H1 (cell line): ENCODE data around the gene WNK2. TPM values are rescaled to one million over a fixed set of nuclear protein-coding genes. Genes with fewer than 3 reads are reported as not detected.

Experiments used
- CTCF ChIA-PET: fragments of 300-600 bp; sonication (Branson Sonifier 250); formaldehyde crosslinking; loops from one replicate; lab custom pipeline; 2021; ENCODE audit not compliant: partially characterized antibody; lab: Charles Lee
- POLR2A ChIA-PET: fragments of 300-600 bp; sonication (Branson Sonifier 250); formaldehyde crosslinking; loops from one replicate; lab custom pipeline; 2021; ENCODE audit warnings: inconsistent platforms; ENCODE audit not compliant: partially characterized antibody; lab: Charles Lee
- DNase-seq, 2 experiments: peaks; one replicate each; pipeline versions ENCODE4 v3.0.0 to v3.0.0-alpha.2; 2010 to 2022; ENCODE audit warnings: low spot score in 2 of 2, low read depth in 1 of 2, mixed read lengths in 1 of 2
- FAIRE-seq: peaks from 2 replicates; lab custom pipeline; 2011; peaks lifted over from hg19 to GRCh38; lab: Jason Lieb, UNC
- H2AFZ ChIP-seq: 2 replicates; pipeline ENCODE4 v1.8.1; 2012; ENCODE audit warnings: low read length, inconsistent platforms
- H2AK5ac ChIP-seq: 2 replicates; pipeline ENCODE4 v1.6.1; 2013; ENCODE audit warnings: low read depth, low read length
- H2BK120ac ChIP-seq: replicated peaks from 2 replicates; pipeline ENCODE3; 2013; ENCODE audit warnings: low read depth, low read length, inconsistent platforms
- H2BK12ac ChIP-seq: 2 replicates; pipeline ENCODE4 v1.6.1; 2013; ENCODE audit warnings: low read depth, low read length
- H2BK15ac ChIP-seq: 2 replicates; pipeline ENCODE4 v1.6.1; 2013; ENCODE audit warnings: low read length
- H2BK20ac ChIP-seq: 2 replicates; pipeline ENCODE4 v1.6.1; 2013; ENCODE audit warnings: low read length
- H2BK5ac ChIP-seq: 2 replicates; pipeline ENCODE4 v1.6.1; 2013; ENCODE audit warnings: low read depth, low read length
- H3K14ac ChIP-seq: 2 replicates; pipeline ENCODE4 v1.6.1; 2013; ENCODE audit warnings: inconsistent platforms; ENCODE audit not compliant: insufficient read length
- H3K18ac ChIP-seq: 2 replicates; pipeline ENCODE4 v1.6.1; 2013; ENCODE audit warnings: low read length; ENCODE audit errors: extremely low read depth
- H3K23ac ChIP-seq: 2 replicates; pipeline ENCODE4 v1.6.1; 2013; ENCODE audit warnings: inconsistent platforms; ENCODE audit not compliant: insufficient read length
- H3K23me2 ChIP-seq: 2 replicates; pipeline ENCODE4 v1.6.1; 2013; ENCODE audit warnings: low read depth, low read length
- H3K27ac ChIP-seq: 2 replicates; pipeline ENCODE4 v1.6.1; 2011; ENCODE audit warnings: low read depth, low read length, inconsistent platforms
- H3K27me3 ChIP-seq, 4 experiments: replicated peaks in 1 of 4; 1 replicate in 1 of 4; 2 replicates in 3 of 4; pipeline versions ENCODE4 v1.6.1 to v1.8.1; 2011 to 2013; ENCODE audit warnings: low read length in 3 of 4, mild to moderate bottlenecking in 3 of 4, inconsistent platforms in 2 of 4, mixed read lengths in 2 of 4, moderate library complexity in 1 of 4; ENCODE audit not compliant: control insufficient read depth in 3 of 4, insufficient read depth in 3 of 4; ENCODE audit errors: extremely low read depth in 1 of 4
- H3K36me3 ChIP-seq, 4 experiments: 2 replicates each; pipeline versions ENCODE4 v1.6.1 to v1.8.1; 2011 to 2013; ENCODE audit warnings: mild to moderate bottlenecking in 4 of 4, low read length in 3 of 4, moderate library complexity in 2 of 4, control low read depth in 1 of 4, inconsistent platforms in 1 of 4; ENCODE audit not compliant: insufficient read depth in 4 of 4, control insufficient read depth in 2 of 4
- H3K4ac ChIP-seq: replicated peaks from 2 replicates; pipeline ENCODE3; 2013; ENCODE audit warnings: low read length, low read depth, mixed read lengths, inconsistent platforms; ENCODE audit not compliant: insufficient read length
- H3K4me1 ChIP-seq, 4 experiments: replicated peaks in 1 of 4; 1 replicate in 1 of 4; 2 replicates in 3 of 4; pipeline versions ENCODE4 v1.6.1 to v1.8.1; 2011 to 2013; ENCODE audit warnings: low read length in 3 of 4, inconsistent platforms in 2 of 4, mixed read lengths in 1 of 4; ENCODE audit not compliant: insufficient read depth in 4 of 4, control insufficient read depth in 3 of 4
- H3K4me2 ChIP-seq, 2 experiments: 2 replicates each; pipeline versions ENCODE4 v1.6.1 to v1.8.1; 2011 to 2013; ENCODE audit warnings: low read depth in 2 of 2, low read length in 2 of 2, control low read depth in 1 of 2, inconsistent platforms in 1 of 2, mild to moderate bottlenecking in 1 of 2; ENCODE audit not compliant: insufficient read depth in 1 of 2
- H3K4me3 ChIP-seq, 4 experiments: fragments of 200-600, 300-600 bp in 1 of 4; sonication (generic), shearing (Covaris generic), sonication (Bioruptor Twin) in 1 of 4; 2 replicates each; pipeline versions ENCODE4 v1.5.1 to v1.8.1; 2011 to 2016; ENCODE audit warnings: low read length in 4 of 4, low read depth in 3 of 4, control low read depth in 2 of 4, inconsistent platforms in 2 of 4, mild to moderate bottlenecking in 2 of 4, mixed read lengths in 1 of 4, moderate library complexity in 1 of 4; ENCODE audit not compliant: insufficient read depth in 2 of 4; ENCODE audit errors: extremely low read depth in 1 of 4
- H3K56ac ChIP-seq: replicated peaks from 2 replicates; pipeline ENCODE3; 2013; ENCODE audit warnings: low read depth, mild to moderate bottlenecking, mixed read lengths, low read length, inconsistent platforms; ENCODE audit not compliant: insufficient read length
- H3K79me1 ChIP-seq: 2 replicates; pipeline ENCODE4 v1.6.1; 2013; ENCODE audit warnings: low read depth, low read length, control low read depth
- H3K79me2 ChIP-seq, 2 experiments: 2 replicates each; pipeline versions ENCODE4 v1.6.1 to v1.8.1; 2012 to 2013; ENCODE audit warnings: low read length in 2 of 2, mild to moderate bottlenecking in 2 of 2, inconsistent platforms in 1 of 2; ENCODE audit not compliant: insufficient read depth in 2 of 2, control insufficient read depth in 1 of 2
- H3K9ac ChIP-seq, 4 experiments: replicated peaks in 1 of 4; 1 replicate in 1 of 4; 2 replicates in 3 of 4; pipeline versions ENCODE4 v1.6.1 to v1.8.1; 2011 to 2013; ENCODE audit warnings: low read depth in 3 of 4, low read length in 3 of 4, control low read depth in 2 of 4, mild to moderate bottlenecking in 2 of 4, moderate library complexity in 2 of 4, inconsistent platforms in 1 of 4; ENCODE audit errors: extremely low read depth in 1 of 4
- H3K9me3 ChIP-seq, 2 experiments: 2 replicates each; pipeline versions ENCODE4 v1.6.1 to v1.8.1; 2012 to 2013; ENCODE audit warnings: mild to moderate bottlenecking in 2 of 2, moderate library complexity in 2 of 2, control low read depth in 1 of 2, inconsistent platforms in 1 of 2, low read depth in 1 of 2, low read length in 1 of 2, mixed read lengths in 1 of 2; ENCODE audit not compliant: insufficient read depth in 2 of 2
- H4K20me1 ChIP-seq, 2 experiments: replicated peaks in 1 of 2; 2 replicates each; pipeline versions ENCODE3 to v1.8.1; 2011 to 2013; ENCODE audit warnings: inconsistent platforms in 2 of 2, low read length in 2 of 2, mild to moderate bottlenecking in 1 of 2; ENCODE audit not compliant: insufficient read depth in 2 of 2, control insufficient read depth in 1 of 2
- H4K5ac ChIP-seq: 2 replicates; pipeline ENCODE4 v1.6.1; 2013; ENCODE audit warnings: low read length, low read depth, mixed read lengths, inconsistent platforms; ENCODE audit not compliant: insufficient read length
- H4K8ac ChIP-seq: 2 replicates; pipeline ENCODE4 v1.8.0; 2013; ENCODE audit warnings: mild to moderate bottlenecking, moderate library complexity, low read length, inconsistent platforms; ENCODE audit not compliant: insufficient read depth; ENCODE audit errors: extremely low read depth
- H4K91ac ChIP-seq: replicated peaks from 2 replicates; pipeline ENCODE3; 2013; ENCODE audit warnings: low read length, mixed read lengths, inconsistent platforms; ENCODE audit not compliant: insufficient read length
- CBX8 ChIP-seq: fragments of 300-800, 300-1000 bp; sonication (generic); IDR thresholded peaks from 2 replicates; pipeline ENCODE4 v1.7.1; 2016; ENCODE audit warnings: low read depth, low read length, borderline replicate concordance
- EP300 ChIP-seq, 2 experiments: IDR thresholded peaks; 1 replicate in 1 of 2; 2 replicates in 1 of 2; pipeline ENCODE4 v1.6.1; 2011 to 2012; ENCODE audit warnings: low read depth in 2 of 2, low read length in 2 of 2, mild to moderate bottlenecking in 2 of 2, borderline replicate concordance in 1 of 2, inconsistent platforms in 1 of 2, moderate library complexity in 1 of 2
- GABPA ChIP-seq: IDR thresholded peaks from 2 replicates; pipeline ENCODE4 v1.6.1; 2011; ENCODE audit warnings: mild to moderate bottlenecking, low read length, moderate library complexity, borderline replicate concordance; ENCODE audit not compliant: insufficient read depth
- SIX5 ChIP-seq: IDR thresholded peaks from 2 replicates; pipeline ENCODE4 v1.6.1; 2011; ENCODE audit warnings: mild to moderate bottlenecking, low read depth, low read length
- SP2 ChIP-seq: IDR thresholded peaks from 2 replicates; pipeline ENCODE4 v1.6.1; 2012; ENCODE audit warnings: mild to moderate bottlenecking, low read length, inconsistent platforms
- TAF1 ChIP-seq: IDR thresholded peaks from 2 replicates; pipeline ENCODE4 v1.6.1; 2011; ENCODE audit warnings: mild to moderate bottlenecking, low read depth, low read length
- TCF12 ChIP-seq: IDR thresholded peaks from 2 replicates; pipeline ENCODE4 v1.6.1; 2011; ENCODE audit warnings: low read depth, mild to moderate bottlenecking, low read length
- WGBS, 2 experiments: shearing (Covaris generic) in 1 of 2; methylation state at CpG; one replicate each; pipeline versions ENCODE4 v1.1.6 to v1.1.7; 2013 to 2015; ENCODE audit warnings: low lambda C conversion rate in 2 of 2, mixed read lengths in 2 of 2, inconsistent platforms in 1 of 2, low coverage in 1 of 2, missing lambda C conversion rate in 1 of 2; ENCODE audit not compliant: insufficient replicate concordance in 2 of 2, insufficient coverage in 1 of 2, insufficient read length in 1 of 2; ENCODE audit errors: extremely low coverage in 1 of 2, missing lambda C conversion rate in 1 of 2; 5-methylcytosine and 5-hydroxymethylcytosine counted together
- polyA plus RNA-seq, 7 experiments: library from polyadenylated mRNA; depleted of rRNA in 3 of 7; stranded (reverse) in 5 of 7; unstranded in 2 of 7; fragments of >200 nt in 5 of 7; fragments of 200-250 nt in 2 of 7; gene quantifications; 1 replicate in 5 of 7; 2 replicates in 1 of 7; 4 replicates in 1 of 7; pipeline versions ENCODE4 v1.2.1 to v1.2.3, GENCODE V29; 2011 to 2013; ENCODE audit warnings: missing spikeins in 2 of 7, mixed read lengths in 2 of 7
- total RNA-seq: library from RNA; stranded (reverse); fragmentation: NEBNext Ultra II Directional; extraction: Animal tissue kit (Norgen Biotek cat#: 25700); gene quantifications from 2 replicates; pipeline ENCODE4 v1.2.1, GENCODE V29; 2021

Gene WNK2
- total and polyA plus RNA-seq, 2 of the 8 experiments (the other 6 are each of a cell fraction or from before 2014, with no cell fraction given) = 12.0 to 87.2 TPM

DNA sequence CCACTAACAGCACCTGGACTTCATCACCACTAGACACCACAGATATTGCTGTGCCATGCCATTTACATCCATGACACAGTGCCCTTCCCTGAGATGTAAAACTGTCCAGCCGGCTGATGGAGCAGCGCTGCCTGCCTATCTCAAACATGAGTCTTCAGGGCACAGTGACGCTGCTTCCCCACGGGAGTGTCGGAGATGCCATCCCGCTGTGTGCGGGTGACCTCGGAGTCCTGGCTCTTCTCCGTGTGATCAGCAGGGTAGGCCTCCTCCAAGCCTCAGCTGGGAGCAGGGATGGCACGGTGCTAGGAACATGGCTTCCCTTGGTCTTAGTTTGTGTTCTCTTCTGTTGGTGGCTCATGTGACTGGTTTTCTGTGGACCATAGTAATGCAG lies 137.3 kb downstream of the WNK2 start:
- Histone ChIP-seq H3K9me3 (peaks cover 7 to 29% of the 10 kb centered on the region in 2 experiments), H4K5ac (no peak overlapping the region), H3K9ac (no peak overlapping the region), H3K79me1 (no peaks in the 10 kb centered on the region), H4K20me1 (no peaks in the 10 kb centered on the region), H4K91ac (no peak overlapping the region), H3K18ac (no peak overlapping the region), H3K36me3 (peaks cover under 1 to 12% (median 6%) of the 10 kb centered on the region in 4 experiments; a peak in 3 of 8 replicates), H2AFZ (no peak overlapping the region), H3K23ac (no peak overlapping the region), H3K27ac (no peak overlapping the region), H3K14ac (no peak overlapping the region), H3K4ac (no peak overlapping the region), H3K56ac (no peak overlapping the region), H2AK5ac (no peak overlapping the region), H2BK15ac (no peak overlapping the region), H2BK12ac (no peak overlapping the region), H2BK5ac (no peak overlapping the region; the same call in 1 of the 2 replicates), H3K23me2 (no peaks in the 10 kb centered on the region), H2BK120ac (no peak overlapping the region), H3K4me2 (no peak overlapping the region), H3K4me3 (no peak overlapping the region), H4K8ac (no peak overlapping the region), H3K4me1 (peaks cover 0 to 2% (median 0%) of the 10 kb centered on the region in 4 experiments; a peak in 2 of 7 replicates), H2BK20ac (no peak overlapping the region), H3K79me2 (no peaks in the 10 kb centered on the region), H3K27me3 (no peaks in the 10 kb centered on the region)
- POLR2A ChIA-PET = no interaction called here
- DNase-seq (no peak), FAIRE-seq (no peak)
- TF ChIP-seq SP2 = no peak
- no peak for TF ChIP-seq EP300 (IDR thresholded peaks at IDR 0.05; ENCODE audit: borderline replicate concordance in 1 of 2, low read depth in 2 of 2, low read length in 2 of 2)
- no peak for TF ChIP-seq GABPA
- TF ChIP-seq SIX5 = no peak
- no peak for TF ChIP-seq TCF12
- TF ChIP-seq CBX8 = no peak
- no peak for TF ChIP-seq TAF1
- CTCF ChIA-PET = interaction anchor here (0.8 kb wide), 1 partner anchor 167 kb away, joined by 3 read pairs; no protein-coding TSS in a partner anchor
- 89% methylated on average over 10 of the region's 10 CpGs; no CpG with 5 or more reads in 1 of the 2 experiments for WGBS, 2 experiments
